HEK293 (cell line): ENCODE results near the gene ZER1.

Experiments
- BCL6B ChIP-seq: fragments of 450-650 bp; formaldehyde crosslinking; IDR thresholded peaks from 2 replicates; pipeline ENCODE4 v1.5.1; 2017; ENCODE audit warnings: missing biosample characterization, missing genetic modification characterization
- ZBTB20 ChIP-seq: fragments of 450-650 bp; formaldehyde crosslinking; IDR thresholded peaks from 2 replicates; pipeline ENCODE4 v1.5.1; 2016; ENCODE audit warnings: missing biosample characterization, missing genetic modification characterization
- ZNF501 ChIP-seq: fragments of 450-650 bp; formaldehyde crosslinking; IDR thresholded peaks from 2 replicates; pipeline ENCODE4 v1.5.1; 2016; ENCODE audit warnings: missing biosample characterization, missing genetic modification characterization
- TF ChIP-seq, protein P1 (sequence below): fragments of 450-650 bp; formaldehyde crosslinking; IDR thresholded peaks from 2 replicates; pipeline ENCODE4 v1.5.1; 2016; ENCODE audit warnings: missing biosample characterization, missing genetic modification characterization
- TF ChIP-seq, protein P2 (sequence below): fragments of 450-650 bp; formaldehyde crosslinking; IDR thresholded peaks from 2 replicates; pipeline ENCODE4; 2016; ENCODE audit warnings: missing biosample characterization, missing genetic modification characterization

DNA sequence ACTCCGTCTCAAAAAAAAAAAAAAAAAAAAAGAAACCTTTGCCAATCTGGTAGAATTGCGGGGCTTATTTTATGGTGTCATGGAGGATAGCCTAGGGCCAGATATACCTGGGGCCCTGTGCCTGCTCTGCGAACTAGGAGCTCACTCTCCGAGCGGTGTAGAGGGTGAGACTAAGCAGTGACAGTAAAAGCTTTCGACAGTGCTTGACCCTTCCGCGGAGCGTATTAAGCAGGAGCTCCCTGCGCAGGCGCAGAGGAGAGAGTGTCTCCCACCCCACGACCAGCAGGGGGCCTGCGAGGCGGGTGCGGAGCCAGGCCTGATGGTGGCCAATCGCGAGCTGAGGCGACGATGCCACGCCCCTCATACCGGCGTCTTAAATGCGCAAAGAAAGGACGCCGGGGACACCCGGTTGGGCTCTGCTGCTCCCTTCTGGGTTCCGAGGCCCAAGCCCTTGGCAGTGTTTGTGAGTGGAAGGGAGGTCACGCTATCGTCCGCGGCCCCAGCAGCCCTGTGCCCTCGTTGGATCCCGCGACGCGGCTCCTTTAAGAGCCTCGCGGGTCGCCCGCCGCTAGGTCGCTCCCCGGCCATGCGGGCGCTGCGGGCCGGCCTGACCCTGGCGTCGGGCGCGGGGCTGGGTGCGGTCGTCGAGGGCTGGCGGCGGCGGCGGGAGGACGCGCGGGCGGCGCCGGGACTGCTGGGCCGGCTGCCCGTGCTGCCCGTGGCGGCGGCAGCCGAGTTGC, 46.5 kb upstream of the ZER1 start, which contains the start of gene ENDOG:
- TF ChIP-seq ZNF501 (tag by site-specific recombination), result 0 out of 2 replicates have a peak, but pooled peaks have one; percentile 36
- TF ChIP-seq, protein P1, sequence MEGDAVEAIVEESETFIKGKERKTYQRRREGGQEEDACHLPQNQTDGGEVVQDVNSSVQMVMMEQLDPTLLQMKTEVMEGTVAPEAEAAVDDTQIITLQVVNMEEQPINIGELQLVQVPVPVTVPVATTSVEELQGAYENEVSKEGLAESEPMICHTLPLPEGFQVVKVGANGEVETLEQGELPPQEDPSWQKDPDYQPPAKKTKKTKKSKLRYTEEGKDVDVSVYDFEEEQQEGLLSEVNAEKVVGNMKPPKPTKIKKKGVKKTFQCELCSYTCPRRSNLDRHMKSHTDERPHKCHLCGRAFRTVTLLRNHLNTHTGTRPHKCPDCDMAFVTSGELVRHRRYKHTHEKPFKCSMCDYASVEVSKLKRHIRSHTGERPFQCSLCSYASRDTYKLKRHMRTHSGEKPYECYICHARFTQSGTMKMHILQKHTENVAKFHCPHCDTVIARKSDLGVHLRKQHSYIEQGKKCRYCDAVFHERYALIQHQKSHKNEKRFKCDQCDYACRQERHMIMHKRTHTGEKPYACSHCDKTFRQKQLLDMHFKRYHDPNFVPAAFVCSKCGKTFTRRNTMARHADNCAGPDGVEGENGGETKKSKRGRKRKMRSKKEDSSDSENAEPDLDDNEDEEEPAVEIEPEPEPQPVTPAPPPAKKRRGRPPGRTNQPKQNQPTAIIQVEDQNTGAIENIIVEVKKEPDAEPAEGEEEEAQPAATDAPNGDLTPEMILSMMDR (tag by site-specific recombination), result peak; percentile 99
- no peak; the same call in 1 of the 2 replicates for TF ChIP-seq ZBTB20 (tag by site-specific recombination)
- no peak for TF ChIP-seq BCL6B (tag by site-specific recombination)
- TF ChIP-seq, protein P2, sequence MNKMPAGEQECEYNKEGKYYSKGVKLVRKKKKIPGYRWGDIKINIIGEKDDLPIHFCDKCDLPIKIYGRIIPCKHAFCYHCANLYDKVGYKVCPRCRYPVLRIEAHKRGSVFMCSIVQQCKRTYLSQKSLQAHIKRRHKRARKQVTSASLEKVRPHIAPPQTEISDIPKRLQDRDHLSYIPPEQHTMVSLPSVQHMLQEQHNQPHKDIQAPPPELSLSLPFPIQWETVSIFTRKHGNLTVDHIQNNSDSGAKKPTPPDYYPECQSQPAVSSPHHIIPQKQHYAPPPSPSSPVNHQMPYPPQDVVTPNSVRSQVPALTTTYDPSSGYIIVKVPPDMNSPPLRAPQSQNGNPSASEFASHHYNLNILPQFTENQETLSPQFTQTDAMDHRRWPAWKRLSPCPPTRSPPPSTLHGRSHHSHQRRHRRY (tag by site-specific recombination), result no peak
